Spleen (tissue), 7 donors: ENCODE data around the gene HPS5.

Experiments
- CTCF ChIP-seq, 11 experiments: fragments of 200-600 bp in 7 of 11; fragments of 450-650 bp in 4 of 11; sonication (generic) in 4 of 11; IDR thresholded peaks in 8 of 11; conservative IDR thresholded peaks in 3 of 11; 1 replicate in 7 of 11; 2 replicates in 4 of 11; pipeline versions ENCODE4 v1.4.0 to v1.8.0; 2016 to 2021; ENCODE audit warnings: antibody characterized with exemption in 11 of 11, inconsistent platforms in 4 of 11, mild to moderate bottlenecking in 1 of 11
- POLR2A ChIP-seq, 3 donors: fragments of 450-650 bp; IDR thresholded peaks; one replicate each; pipeline ENCODE4 v1.5.1; 2017; ENCODE audit warnings: antibody characterized with exemption in 3 of 3, mild to moderate bottlenecking in 1 of 3
- POLR2AphosphoS5 ChIP-seq, 3 donors: sonication (generic); formaldehyde crosslinking; IDR thresholded peaks; one replicate each; pipeline ENCODE4 v1.5.1; 2017; ENCODE audit warnings: antibody characterized with exemption in 3 of 3
- donor health status: DM: no; HTN: no; CAD: no; lungs with moderate emphysema.
- donor health status: DM: no; HTN: no; CAD: no.
- donor health status: DM: no; HTN: no; CAD: no.

- TF ChIP-seq POLR2A (IDR thresholded peaks at IDR 0.05) (no peak), CTCF (IDR thresholded peaks at IDR 0.05 in 8 of 11, conservative IDR thresholded peaks at IDR 0.05 in 3 of 11) (no peak), POLR2AphosphoS5 (IDR thresholded peaks at IDR 0.05) (no peak)
Observed at GRCh38 chr11:18347471-18348125, 25.7 kb upstream of the HPS5 start.
